NCI-H510A (cell line): ENCODE measurements around the gene TRIM68.

Source experiments
- DNase-seq: peaks from one replicate; lab custom pipeline; 2025; lab: John Stamatoyannopoulos, UW

Gene TRIM68, protein sequence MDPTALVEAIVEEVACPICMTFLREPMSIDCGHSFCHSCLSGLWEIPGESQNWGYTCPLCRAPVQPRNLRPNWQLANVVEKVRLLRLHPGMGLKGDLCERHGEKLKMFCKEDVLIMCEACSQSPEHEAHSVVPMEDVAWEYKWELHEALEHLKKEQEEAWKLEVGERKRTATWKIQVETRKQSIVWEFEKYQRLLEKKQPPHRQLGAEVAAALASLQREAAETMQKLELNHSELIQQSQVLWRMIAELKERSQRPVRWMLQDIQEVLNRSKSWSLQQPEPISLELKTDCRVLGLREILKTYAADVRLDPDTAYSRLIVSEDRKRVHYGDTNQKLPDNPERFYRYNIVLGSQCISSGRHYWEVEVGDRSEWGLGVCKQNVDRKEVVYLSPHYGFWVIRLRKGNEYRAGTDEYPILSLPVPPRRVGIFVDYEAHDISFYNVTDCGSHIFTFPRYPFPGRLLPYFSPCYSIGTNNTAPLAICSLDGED

GRCh38 chr11:4607781-4608666, at the start of gene TRIM68:
Gene TRIM68, minus strand, starts transcription at chr11:4608231. Its CDS starts 2,727 bp downstream, at chr11:4605504.
- peak; percentile 81 for DNase-seq

DNA sequence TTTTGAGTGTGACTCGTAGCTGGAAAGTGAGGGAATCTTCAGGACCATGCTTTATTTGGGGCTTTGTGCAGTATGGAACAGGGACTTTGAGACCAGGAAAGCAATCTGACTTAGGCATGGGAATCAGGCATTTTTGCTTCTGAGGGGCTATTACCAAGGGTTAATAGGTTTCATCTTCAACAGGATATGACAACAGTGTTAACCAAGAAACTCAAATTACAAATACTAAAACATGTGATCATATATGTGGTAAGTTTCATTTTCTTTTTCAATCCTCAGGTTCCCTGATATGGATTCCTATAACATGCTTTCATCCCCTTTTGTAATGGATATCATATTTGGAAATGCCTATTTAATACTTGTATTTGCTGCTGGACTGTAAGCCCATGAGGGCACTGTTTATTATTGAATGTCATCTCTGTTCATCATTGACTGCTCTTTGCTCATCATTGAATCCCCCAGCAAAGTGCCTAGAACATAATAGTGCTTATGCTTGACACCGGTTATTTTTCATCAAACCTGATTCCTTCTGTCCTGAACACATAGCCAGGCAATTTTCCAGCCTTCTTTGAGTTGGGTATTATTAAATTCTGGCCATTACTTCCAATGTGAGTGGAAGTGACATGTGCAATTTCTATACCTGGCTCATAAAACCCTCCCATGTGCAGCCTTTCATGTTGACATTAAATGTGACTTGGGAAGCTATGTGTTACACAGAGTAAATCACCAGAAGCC, 46.8 kb upstream of the TRIM68 start:
- no peak for DNase-seq

DNA sequence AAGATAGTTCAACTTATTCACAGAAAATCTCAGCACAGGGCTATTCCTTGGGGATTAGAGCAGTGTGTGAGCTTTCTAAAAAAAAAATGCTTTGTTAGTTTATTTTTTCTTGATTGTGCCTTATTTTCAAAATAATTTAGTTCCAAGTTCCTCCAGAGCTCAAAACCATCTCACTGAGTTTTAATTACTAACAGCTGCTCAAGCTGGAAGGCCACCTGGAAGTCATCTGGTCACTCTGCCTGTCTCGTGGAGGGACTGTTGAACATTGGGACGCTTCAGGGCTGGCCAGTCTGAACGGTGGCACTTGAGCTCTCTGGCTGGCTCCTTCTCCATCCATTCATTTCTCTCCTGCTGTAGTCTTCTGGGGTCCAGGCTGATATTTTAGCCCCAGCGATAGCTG, 39.7 kb upstream of the TRIM68 start:
- DNase-seq: no peak

DNA sequence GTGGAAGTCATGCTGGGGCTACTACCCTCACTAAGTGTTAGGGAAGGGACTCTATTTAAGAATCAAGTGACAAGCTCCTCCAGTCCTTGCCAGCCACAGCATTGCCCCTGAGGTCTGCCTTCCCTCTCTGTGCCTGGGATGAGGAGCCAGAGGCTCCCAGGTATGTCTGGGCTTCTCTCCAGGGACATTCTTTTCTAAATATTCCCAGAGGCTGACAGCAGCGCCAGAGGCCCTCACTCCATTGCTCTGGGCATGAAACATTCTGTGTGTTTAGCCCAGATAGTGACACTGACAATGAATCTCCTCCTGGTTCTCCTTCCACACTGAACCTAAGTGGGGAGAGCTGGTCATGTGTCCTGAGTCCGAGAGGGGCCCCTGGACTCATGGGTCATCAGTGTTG, 37.9 kb upstream of the TRIM68 start:
- no peak for DNase-seq

DNA sequence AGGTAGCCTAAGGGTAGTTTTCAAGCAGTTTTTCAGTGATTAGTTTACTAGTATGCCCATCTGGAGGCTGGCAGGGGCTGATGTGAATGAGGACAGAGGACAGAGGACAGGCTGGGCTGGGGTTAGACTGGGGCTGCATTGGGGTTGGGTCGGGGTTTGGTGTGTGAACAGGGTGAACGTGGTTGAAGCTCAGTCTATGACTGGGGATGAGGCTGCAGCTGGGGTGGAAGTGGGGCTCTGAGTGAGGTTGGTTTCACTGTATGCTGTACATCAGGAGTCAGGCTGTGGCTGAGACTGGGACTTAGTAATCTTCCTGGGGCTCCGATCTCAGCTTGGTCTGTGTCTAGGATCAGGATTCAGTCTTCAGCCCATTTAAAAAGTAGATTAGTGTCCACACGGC, 36.2 kb upstream of the TRIM68 start:
- DNase-seq: no peak

DNA sequence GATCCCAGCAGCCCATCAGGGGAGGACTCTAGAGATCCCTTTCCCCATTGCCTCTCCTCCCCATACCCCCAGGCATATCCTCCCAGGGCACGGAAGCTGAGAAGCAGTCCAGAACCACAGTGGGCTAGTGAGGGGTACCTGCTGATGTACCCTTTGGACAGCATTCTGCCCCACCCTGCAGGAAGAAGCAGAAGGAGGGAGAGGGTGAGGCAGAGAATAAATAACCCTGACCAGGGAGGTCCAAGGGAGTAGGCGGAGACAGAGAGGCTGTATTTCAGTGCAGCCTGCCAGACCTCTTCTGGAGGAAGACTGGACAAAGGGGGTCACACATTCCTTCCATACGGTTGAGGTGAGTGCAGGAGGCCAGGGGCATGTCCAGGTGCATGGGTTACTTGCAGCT, 35.7 kb upstream of the TRIM68 start, which contains the start of gene OR51E1:
TSS of gene OR51E1 (plus strand) at position 301 of the 400 bp plus-strand sequence. CDS start 8,545 bp downstream, outside the sequence.
- no peak for DNase-seq

GRCh38 chr11:4643076-4643475, 35.0 kb upstream of the TRIM68 start:
- no peak for DNase-seq

DNA sequence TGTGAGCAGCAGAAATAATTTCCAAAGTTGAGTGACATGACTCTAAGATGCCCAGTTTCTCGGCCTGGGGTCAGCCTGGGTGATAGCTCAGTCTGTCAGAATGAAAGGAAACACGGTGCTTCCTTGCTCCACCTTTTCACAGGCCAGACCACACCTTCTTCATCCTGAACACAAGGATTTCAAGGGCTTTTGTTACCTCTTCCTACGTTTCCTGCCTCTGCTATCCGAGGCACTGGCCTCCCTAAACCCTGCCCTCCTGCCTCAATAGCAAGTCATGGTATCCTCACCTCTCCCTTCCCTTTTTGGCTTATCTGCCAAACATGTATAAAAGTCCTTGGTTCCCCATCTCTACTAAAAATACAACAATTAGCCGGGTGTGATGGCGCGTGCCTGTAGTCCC, 34.0 kb upstream of the TRIM68 start:
- DNase-seq: no peak

DNA sequence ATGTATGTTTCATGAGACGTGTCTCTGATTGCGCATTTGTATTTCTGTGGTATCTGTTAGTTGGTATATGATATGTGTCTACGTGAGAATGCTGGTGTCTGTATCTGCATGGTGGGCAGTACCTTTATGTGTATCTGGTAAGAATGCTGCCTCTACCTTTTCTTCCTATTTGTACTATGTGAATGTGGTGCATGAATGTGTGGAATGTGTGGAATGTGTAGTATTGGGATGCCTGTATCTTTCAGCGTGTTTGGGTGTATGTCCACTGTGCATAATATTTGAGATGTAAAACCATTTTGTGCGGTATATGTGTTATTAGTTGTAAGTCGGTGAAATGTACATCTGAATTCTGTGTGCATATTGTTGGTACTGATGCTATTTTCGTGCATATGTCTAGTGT, 33.5 kb upstream of the TRIM68 start:
- no peak for DNase-seq

DNA sequence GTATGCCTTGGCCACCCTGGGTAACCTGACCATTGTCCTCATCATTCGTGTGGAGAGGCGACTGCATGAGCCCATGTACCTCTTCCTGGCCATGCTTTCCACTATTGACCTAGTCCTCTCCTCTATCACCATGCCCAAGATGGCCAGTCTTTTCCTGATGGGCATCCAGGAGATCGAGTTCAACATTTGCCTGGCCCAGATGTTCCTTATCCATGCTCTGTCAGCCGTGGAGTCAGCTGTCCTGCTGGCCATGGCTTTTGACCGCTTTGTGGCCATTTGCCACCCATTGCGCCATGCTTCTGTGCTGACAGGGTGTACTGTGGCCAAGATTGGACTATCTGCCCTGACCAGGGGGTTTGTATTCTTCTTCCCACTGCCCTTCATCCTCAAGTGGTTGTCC, 31.9 kb upstream of the TRIM68 start:
- DNase-seq: no peak

DNA sequence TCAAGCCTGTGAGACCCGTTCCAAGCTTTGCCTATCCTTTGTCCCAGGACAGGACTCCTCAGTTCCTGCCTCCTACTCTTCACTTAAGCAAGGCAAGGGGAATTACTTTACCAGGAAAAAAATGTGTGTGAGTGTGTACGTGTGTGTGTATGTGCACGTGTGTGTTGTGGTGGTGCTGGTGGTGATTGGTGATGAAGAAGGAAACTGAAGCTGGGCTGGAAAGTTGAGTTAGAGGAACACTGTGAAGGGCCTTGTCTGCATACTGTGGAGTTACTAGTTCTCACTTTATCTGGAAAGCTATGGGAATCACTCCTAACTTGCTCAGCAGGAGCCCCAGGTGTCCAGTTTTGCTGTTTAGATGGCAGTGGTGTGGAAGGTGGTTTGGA, 29.6 kb upstream of the TRIM68 start:
- no peak for DNase-seq

- DNase-seq: peak; percentile 82
These were observed 29.1 kb upstream of the TRIM68 start, which contains the start of gene OR51D1 for GRCh38 chr11:4636962-4637661. Gene OR51D1, plus strand, starts transcription at chr11:4637477. Its CDS starts 2,314 bp downstream, at chr11:4639791.

DNA sequence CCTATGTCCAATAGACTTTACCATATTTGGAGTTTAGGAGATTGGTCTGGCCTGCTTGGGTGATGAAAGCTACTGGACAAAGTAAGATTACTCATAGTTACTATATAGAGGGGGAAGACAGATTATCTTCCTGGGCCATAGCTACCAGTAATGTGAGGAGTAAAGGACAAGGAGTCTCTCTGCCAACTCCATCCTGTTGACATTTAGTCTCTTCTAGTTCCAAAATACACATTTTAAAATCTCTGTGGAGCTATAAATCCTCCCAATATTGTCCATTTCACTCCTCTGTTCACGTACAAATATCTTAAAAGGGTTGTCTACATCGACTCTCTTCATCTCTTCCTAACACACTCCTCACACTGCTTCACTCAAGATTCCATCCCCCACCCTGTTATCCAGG, 28.1 kb upstream of the TRIM68 start:
- DNase-seq: no peak

GRCh38 chr11:4626207-4627099, 18.4 kb upstream of the TRIM68 start:
- peak; percentile 51 for DNase-seq

DNA sequence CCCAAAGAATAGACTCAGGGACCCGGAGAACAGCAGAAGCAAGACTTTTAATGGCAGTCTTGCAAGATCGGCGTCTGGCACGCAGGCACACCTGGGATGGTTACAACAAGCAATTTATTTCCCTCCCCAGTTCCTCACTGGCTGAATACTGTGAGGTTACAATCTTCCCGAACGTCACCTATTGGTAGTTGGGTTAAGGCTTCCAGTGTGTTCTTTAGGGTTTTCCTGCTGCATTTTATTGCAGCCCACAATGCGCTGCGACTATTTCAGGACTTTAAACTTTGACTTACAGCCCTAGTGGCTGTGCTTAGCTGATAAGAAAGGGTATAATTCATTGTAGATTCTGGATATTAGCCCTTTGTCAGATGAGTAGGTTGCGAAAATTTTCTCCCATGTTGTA, 11.5 kb upstream of the TRIM68 start:
- no peak for DNase-seq

DNA sequence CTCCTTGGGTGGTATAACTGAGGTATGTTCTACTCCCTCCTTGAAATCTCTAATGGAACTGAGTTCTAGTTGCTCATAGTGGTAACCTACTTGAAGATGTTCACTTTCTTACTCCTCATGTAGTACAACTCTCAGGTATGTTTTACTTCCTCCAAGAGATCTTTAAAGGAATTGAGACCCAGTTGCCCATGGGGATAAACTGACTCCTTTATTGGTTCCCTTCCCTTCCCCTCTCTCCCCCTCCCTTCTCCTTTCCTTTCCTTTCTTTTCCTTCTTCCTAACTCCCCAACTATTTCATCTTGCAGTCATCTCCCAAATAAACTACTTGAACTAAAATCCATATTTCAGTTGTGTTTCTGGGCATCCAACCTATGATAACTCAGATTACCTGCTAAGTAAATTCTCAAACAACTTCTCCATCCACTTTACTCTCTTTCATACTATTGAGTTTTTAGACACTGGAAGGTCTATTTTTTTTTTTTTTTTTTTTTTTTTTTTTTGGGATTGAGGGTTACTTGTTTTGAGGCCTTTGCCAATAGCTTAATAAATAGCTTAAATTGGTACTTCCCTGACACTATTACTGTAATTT, 7.9 kb upstream of the TRIM68 start:
- DNase-seq: no peak

GRCh38 chr11:4611986-4612385, 4.0 kb upstream of the TRIM68 start:
- no peak for DNase-seq

- no peak for DNase-seq
These were observed 2.4 kb upstream of the TRIM68 start for GRCh38 chr11:4610258-4610935.

GRCh38 chr11:4607096-4607495, 935 bp downstream of the TRIM68 start:
- no peak for DNase-seq
